ENCODE measurements around the gene UNKL. TPM values are rescaled to one million over a fixed set of nuclear protein-coding genes. Genes with fewer than 3 reads are reported as not detected.
A peak's percentile ranks its signal among the peaks of the same experiment; 100 is the strongest.

Gene UNKL
- total RNA-seq, 1 donor from 2014 or later, result 13.6 TPM

DNA sequence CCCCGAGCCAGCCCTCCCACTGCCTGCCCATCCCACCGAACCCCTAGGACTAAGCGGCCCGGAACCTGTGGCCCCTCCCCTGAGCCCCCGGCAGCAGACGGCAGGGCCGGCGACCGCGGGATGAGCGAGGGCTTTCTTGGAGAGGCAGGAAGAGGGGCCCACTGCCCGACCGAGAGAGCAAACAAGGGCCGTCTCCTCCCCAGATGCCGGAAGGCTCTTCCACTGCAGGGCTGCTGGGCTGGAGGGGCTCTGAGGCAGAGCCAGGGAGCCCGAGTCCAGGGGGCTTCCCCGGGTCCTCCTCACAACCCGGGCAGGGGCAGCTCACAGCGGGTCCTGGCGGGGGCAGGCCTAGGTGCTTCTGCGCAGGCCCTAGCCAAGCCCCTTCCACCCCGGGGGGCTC is 19.3 kb upstream of the UNKL start:
- DNase-seq, result no peak
- no peak for ATAC-seq (ENCODE audit: poor library complexity)
- intact Hi-C loops (cut with DNase I), result no loop called here

DNA sequence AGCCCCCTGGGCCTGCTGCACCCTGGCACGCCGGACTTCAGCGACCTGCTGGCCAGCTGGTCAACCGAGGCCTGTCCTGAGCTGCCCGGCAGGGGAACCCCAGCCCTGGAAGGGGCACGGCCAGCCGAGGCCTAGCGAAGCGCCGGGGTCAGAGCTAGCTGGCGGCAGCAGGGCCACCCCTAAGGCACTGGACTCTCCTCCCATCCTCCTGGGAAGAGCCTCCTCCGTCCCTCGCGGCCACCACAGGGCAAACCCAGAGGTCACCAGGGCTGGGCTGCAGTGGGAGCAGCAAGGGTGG is 18.7 kb upstream of the UNKL start:
- no peak for ATAC-seq (ENCODE audit: poor library complexity)
- no peak for DNase-seq
- intact Hi-C loops (cut with DNase I), result no loop called here

DNA sequence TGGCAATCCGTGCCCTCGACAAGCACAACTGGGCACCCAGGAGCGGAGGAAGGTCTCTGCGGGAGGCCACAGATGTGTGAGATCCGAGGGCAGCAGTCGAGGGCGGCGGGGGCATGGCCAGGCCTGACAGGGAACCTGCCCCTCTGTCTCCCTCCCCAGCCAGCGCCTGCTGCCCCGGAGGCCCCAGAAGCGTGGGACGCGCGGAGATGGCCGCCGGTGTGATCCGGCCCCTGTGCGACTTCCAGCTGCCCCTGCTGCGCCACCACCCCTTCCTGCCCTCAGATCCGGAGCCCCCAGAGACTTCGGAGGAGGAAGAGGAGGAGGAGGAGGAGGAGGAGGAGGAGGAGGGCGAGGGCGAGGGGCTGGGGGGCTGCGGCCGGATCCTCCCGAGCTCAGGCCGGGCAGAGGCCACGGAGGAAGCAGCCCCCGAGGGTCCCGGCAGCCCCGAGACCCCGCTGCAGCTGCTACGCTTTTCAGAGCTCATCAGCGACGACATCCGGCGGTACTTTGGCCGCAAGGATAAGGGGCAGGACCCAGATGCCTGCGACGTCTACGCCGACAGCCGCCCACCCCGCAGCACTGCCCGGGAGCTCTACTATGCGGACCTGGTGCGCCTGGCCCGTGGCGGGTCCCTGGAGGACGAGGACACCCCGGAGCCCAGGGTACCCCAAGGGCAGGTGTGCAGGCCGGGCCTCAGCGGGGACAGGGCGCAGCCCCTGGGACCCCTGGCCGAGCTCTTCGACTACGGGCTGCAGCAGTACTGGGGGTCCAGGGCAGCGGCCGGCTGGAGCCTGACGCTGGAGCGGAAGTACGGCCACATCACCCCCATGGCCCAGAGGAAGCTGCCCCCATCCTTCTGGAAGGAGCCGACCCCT is 18.1 kb upstream of the UNKL start:
- intact Hi-C loops (cut with DNase I), result no loop called here
- DNase-seq (no peak), ATAC-seq (ENCODE audit: poor library complexity) (no peak)

DNA sequence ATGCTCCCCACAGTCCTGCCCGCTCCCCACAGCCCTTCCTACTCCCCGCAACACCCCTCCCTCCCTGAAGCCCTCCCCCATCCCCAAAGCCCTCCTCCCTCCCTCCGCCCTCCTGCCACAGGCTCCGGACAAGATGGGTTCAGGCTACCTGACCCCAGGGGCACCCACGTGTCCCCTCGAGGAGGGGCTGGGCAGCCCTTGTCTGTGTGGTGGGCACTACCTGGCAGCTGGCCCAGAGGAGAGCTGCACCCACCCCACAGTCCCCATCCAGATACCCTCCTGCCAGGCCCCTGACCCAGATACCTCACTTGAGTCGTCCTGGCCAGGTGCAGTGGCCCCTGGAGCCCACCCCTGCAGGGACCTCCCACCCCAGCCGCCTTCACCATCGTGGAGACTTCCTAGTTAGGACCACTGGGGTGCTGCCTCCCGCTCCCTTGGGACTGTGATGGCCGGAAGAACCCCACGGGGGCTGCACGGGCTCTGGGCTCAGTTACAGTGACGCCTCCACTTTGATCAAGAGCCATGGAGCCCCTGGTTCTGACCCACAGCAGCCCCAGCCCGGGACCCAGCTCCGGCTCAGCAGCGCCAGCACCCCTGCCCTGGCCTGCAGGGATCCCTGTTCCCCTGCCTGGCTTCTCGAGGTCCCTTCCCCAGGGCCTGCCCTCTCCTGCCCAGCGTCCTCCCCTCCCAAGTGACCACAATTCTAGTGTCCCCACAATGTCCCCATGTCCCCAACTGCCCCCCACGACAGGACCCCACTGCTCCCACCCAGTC is 17.2 kb upstream of the UNKL start:
- intact Hi-C loops (cut with DNase I), result no loop called here
- ATAC-seq (ENCODE audit: poor library complexity), result no peak
- no peak for DNase-seq

DNA sequence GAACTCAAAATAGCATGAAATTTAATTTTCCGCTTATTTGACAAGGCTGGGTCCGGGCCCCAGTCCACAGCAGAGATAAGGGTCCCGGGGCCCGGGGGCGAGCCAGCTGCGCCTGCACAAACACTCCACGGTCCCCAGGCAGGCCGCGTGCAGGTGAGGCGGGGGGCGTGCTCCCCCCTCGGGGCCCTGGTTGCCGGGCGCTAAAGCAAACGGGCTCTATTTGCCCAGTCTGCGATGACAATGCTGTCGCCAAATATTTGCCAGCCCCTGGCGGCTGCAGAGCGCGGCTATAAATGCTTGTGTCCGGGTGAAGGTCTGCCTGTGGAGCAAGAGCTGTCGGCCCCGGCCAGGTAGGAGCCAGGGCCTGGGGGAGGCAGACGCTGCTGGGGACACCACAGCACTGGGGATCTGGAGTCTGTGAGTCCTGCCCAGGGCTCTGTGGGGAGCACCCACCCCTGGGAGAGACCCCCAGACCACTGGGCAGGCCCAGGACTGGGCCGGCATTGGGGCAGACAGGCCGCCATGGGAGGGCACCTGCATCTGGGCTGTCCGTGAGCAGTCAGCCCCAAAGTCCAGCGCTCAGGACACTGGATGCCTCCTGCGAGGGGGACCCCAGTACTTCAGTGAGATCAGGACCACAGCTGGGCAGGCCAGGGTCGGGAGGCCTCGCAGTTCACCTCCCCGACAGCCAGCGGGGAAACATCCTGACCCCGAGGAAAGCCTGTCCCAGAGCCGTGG is 16.4 kb upstream of the UNKL start, which contains the start of gene PERCC1:
PERCC1 (plus strand) TSS at position 320 of the 738 bp plus-strand sequence. CDS start 1,516 bp downstream, outside the sequence.
- intact Hi-C loops (cut with DNase I), result no loop called here
- ATAC-seq (ENCODE audit: poor library complexity) (no peak), DNase-seq (no peak)

DNA sequence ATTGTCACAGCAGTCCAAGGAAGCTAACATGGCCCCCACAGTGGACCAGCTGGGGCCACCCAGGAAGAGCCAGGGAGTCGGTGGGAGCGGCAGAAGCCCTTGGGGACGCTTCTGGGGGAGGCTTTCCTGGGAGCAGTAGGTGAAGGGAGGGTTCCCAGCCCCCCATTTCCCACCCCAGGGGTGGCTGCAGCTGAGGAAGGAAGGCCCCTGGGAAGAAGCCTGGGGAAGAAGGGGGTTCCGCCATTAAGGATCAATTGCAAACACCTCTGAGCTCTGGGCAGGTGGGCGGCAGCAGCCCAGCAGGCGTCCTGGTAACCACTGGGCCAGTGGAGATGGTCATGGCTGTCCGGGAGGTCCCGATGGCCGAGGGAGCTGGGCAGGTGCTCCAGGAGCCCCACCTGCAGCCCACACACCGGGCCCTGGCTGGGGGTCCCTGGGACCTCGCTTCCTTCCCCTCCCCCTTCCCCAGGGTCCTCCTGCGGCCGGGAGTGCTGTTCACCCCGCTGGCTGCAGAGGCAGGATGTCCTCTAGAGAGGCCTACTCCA is 15.8 kb upstream of the UNKL start:
- no peak for ATAC-seq (ENCODE audit: poor library complexity)
- intact Hi-C loops (cut with DNase I), result no loop called here
- DNase-seq, result no peak

DNA sequence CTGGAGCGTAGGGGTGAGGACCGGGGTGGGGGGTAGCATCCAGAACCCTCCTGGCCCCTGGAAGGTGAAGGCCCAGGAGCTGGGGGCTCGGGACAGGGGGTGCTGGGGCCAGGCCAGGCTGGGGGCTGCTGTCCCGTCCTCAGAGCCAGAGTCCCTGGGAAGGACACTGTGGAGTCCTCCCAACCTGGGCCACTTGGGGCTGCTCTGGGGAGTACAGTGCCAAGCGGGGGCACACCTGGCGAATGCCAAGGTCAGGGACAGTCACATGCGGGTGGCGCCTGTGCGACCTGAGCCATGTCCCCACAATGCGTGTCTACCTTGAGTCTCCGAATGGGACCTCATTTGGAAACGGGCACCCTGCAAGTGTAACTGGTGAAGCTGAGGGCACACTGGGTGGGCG is 15.1 kb upstream of the UNKL start:
- no peak for ATAC-seq (ENCODE audit: poor library complexity)
- intact Hi-C loops (cut with DNase I), result no loop called here
- no peak for DNase-seq

DNA sequence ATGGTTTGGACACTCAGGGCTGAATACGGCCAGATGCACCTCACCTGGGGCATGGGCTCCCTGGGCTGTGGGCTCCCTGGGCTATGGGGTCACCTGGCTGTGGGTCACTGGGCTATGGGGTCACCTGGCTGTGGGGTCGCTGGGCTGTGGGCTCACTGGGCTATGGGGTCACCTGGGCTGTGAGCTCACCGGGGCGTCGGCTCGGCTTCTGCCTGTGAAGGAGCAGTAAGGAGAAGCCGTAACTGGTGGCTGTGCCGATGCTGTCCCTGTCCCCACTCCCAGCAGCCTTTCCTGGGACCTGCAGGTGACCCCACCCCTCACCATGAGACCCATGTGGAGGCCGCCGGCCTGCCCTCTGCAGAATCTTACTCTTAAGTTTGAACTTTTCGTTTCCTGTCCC is 14.5 kb upstream of the UNKL start:
- DNase-seq (no peak), ATAC-seq (ENCODE audit: poor library complexity) (no peak)
- intact Hi-C loops (cut with DNase I), result no loop called here

DNA sequence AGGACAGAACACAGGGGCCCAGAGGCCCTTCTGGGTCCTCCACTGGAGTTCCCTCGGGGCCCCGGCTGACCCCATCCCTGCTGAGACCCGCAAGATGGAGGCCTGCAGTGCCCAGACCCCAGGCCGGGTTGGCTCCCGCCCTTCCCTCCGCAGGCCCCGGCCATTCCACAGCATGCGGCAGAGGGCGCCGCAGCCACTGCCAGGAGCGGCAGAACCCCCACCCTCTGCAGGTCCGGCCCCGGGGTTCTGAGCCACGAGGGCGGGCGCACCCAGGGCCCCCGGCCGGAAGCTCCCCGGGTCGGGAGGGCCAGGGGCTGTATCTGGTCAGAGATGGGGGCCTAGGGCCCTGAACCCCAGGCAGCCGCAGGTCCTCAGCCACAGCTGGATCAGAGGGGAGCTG is 14.0 kb upstream of the UNKL start:
- intact Hi-C loops (cut with DNase I), result no loop called here
- ATAC-seq (ENCODE audit: poor library complexity) (peak; percentile 46), DNase-seq (no peak)

DNA sequence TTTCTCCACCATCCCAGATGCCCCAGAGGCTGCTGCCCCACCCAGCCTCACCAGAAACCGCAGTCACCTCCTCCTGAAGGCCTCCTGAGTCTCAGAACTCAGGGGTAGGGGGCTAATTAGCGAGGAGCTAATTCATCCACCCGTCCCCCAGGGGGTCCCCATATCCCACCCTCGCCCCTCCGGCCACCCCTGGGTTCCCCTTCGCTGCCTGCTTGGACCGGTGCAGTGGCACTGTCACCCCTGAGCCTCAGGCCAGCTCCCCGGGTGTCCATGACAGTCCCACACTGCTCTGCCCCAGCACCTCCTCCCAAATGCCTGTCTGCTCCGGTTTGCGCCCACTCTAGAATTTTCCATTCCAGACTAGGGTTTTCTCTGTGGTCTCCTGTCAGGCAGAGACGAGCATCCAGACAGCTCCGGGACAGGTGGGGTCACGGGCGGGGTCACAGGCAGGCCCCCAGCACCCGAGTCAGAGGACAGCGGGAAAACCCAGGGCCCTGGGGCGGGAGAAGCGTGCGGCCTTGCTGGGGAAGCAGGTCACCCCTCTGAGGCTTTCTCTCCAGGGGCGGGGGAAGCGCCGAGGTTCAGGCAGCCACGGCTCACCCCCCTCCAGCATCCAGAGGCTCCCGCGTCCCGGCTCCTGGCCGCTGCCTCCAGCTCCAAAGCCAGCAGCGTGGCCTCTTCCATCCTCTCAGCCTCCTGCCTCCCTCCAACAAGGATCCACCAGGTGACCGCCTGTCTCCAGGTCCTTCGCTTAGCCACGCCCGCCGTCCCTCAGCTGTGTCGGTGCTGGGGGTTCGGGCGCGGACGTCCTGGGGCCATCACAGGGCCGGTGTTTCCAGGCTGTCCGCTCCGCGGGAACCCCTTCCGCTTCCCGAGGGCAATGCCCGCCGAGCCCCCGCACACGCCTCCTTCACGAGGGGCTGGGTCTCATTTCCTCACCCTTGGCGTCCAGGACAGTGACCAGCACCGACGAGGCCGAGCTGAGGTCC is 13.3 kb upstream of the UNKL start:
- ATAC-seq (ENCODE audit: poor library complexity) (no peak), DNase-seq (no peak)
- intact Hi-C loops (cut with DNase I), result no loop called here

DNA sequence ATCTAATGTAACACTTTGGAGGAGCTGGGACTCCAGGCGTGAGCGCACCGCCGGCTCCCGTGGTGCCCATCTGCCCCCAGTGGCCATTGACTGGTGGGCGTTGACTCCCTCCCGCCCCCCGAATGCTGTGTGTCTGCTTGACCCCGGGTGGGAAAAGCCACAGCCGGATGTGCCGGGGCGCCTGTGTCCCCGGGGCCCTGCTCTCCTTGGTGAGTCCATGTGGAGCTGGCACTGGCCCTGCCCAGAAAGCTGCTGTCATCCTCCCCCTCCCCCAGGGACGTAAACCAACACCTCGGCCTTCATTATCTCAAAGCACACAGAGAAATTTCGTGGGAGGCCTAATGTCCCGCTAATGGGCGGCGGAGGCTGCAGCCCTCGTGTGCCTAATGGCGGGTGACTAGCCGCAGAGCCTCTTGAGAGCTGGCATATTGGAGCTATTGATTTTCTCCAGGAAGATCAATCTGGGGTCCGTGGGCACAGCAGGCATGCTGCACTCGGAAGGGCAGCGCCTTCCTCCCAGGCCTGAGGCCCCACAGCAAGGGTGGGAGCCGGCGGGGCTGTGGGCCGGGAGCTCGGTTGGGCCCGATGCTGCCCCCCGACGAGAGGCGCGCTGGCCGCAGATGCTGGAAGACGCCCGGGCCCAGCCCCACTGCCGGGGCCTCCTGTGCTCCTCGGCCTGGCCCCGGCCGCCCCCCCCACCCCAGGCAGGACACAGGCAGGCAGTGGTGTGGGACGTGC is 12.4 kb upstream of the UNKL start:
- DNase-seq (no peak), ATAC-seq (ENCODE audit: poor library complexity) (no peak)
- intact Hi-C loops (cut with DNase I), result no loop called here

DNA sequence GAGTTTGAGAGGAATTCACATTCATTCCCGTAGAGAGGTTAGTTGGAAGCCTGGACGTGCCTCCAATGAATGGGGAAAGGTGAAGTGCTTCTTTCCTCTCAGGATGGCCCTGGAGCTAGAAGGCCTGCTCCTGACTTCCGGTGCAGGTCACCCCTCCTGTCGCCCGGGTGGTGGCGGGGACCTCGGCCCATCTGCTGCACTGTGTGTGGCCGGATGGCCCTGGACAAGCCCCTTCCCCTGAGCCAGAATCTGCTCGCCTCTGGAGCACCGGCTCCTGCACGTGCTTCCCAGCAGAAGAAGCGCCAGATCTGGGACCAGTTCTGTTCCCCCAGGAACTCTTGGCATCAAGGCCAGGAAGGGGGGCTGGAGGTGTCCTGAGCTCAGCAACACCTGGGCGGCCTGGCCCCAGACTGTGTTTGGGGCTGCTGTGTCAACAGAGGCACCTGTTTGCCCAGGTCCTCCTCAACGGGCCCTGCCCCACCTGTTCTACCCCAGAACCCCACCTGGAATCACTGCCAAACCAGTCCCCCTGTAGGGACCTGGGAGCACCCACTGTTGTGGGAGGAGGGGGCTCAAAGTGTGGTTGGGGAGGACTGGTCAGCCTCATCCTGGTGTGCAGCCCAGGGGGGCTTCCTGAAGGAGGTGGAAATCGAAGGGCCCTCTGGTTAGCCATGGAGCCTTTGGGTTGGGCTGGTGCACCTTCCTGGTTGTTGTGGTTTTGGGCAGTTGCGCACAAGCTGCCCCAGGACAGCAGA is 11.3 kb upstream of the UNKL start:
- intact Hi-C loops (cut with DNase I), result no loop called here
- no peak for DNase-seq
- no peak for ATAC-seq (ENCODE audit: poor library complexity)

DNA sequence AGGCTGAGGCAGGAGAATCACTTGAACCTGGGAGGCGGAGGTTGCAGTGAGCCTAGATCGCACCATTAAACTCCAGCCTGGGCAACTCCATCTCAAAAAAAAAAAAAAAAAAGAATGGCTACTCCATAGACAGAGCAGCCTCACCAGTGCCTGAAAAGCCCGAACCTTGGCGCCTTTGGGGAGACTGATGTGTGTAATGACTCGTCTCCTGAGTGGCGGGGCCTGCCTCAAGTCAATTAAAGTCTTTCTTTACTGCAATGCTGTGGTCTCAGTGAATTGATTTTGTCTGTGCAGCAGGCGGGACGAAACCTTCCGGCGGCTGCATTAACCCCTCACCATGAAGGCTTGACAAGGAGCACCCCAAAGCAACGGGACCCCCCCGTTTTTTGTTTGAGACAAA is 9.5 kb upstream of the UNKL start:
- no peak for ATAC-seq (ENCODE audit: poor library complexity)
- intact Hi-C loops (cut with DNase I), result no loop called here
- DNase-seq, result no peak

DNA sequence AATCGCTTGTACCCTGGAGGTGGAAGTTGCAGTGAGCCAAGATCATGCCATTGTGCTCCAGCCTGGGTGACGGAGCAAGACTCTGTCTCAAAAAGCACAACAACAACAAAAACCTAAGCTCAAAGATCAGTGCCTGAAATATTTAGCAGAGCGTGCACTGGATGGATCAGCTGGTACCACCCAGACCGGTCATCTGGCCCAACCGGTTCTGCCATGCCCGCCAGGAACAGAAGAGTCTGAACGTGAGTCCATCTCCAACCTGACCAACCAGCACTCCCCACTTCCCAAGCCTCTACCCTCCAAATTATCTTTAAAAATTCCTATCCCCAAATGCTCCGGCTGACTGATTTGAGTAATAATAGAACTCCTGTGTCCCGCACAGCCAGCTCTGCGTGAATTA is 7.6 kb upstream of the UNKL start:
- ATAC-seq (ENCODE audit: poor library complexity) (no peak), DNase-seq (no peak)
- intact Hi-C loops (cut with DNase I), result no loop called here

DNA sequence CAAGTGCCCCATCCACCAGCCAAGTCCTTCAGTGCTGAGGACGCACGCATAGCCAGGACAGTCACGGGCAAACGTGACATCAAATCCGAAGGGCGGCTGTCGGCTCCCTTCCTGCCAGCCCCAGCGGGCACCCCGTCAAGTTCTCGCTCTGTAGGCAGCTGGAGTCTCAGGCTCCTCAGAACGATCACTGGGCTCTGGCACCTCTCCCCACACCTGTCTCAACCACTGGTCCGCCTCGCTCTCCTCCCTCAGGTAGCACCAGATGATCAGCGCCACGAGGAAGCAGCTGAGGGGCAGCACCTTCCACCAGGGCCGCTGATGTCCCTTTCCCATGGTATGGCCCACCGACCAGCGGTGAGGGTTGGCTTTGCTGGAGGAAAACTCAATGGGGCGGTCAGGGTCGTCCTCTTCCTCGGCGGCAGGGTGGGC is 5.6 kb upstream of the UNKL start:
- intact Hi-C loops (cut with DNase I), result no loop called here
- DNase-seq, result no peak
- ATAC-seq (ENCODE audit: poor library complexity), result no peak

DNA sequence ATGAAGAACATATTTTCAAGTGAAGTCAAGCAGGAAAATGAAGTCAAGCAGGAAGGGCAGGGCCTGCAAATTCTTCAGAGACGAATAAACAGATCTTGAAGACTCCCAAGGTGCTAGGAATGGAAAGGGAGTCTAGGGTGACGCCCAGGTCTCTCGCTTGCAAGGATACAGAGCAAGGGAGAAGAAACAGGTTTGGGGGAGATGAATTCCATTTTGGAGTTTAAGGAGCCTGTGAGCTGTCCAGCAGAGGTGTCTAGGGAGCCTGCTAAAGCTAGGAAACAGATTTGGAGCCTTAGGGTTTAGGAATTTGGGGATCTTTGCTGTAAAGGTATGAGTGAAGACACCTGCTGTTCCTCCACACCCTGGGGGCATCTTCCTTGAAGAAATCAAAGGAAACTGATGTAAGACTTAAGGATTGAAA is 2.0 kb upstream of the UNKL start:
- ATAC-seq (ENCODE audit: poor library complexity) (no peak), DNase-seq (no peak)
- intact Hi-C loops (cut with DNase I), result no loop called here

All from Right ventricle myocardium superior (tissue), 1 donor.